Caco-2 (cell line): ENCODE measurements around the gene UTS2R. TPM values are rescaled to one million over a fixed set of nuclear protein-coding genes. Genes with fewer than 3 reads are reported as not detected.

Experiments used
- BruUV-seq: library from RNA; stranded (reverse); fragments of 400-500 nt; replicated peaks from 2 replicates; lab custom pipeline; 2021; lab: Mats Ljungman, UMichigan
- CTCF ChIA-PET: fragments of 300-600 bp; sonication (Branson Sonifier 250); formaldehyde crosslinking; loops from one replicate; lab custom pipeline; 2022; ENCODE audit warnings: antibody characterized with exemption; lab: Charles Lee
- POLR2A ChIA-PET: fragments of 300-600 bp; sonication (Branson Sonifier 250); formaldehyde crosslinking; loops from one replicate; lab custom pipeline; 2022; ENCODE audit warnings: antibody characterized with exemption; lab: Charles Lee
- DNase-seq, 2 experiments: peaks; one replicate each; pipeline versions ENCODE4 v3.0.0 to v3.0.0-alpha.2; 2020 to 2022
- H3K27me3 ChIP-seq: replicated peaks from 2 replicates; pipeline ENCODE4 v1.6.0; 2011; ENCODE audit warnings: low read length; ENCODE audit not compliant: control insufficient read depth, insufficient read depth
- H3K36me3 ChIP-seq: 2 replicates; pipeline ENCODE4 v1.5.1; 2011; ENCODE audit warnings: low read length; ENCODE audit not compliant: control insufficient read depth, insufficient read depth
- H3K4me1 ChIP-seq: fragments of 250-450 bp; sonication (Bioruptor Pico); 2 replicates; pipeline ENCODE4 v1.5.1; 2020; ENCODE audit warnings: mild to moderate bottlenecking
- H3K4me3 ChIP-seq: 2 replicates; pipeline ENCODE4 v1.5.1; 2011; ENCODE audit warnings: low read depth, mild to moderate bottlenecking, control low read depth, low read length
- H3K9me3 ChIP-seq: fragments of 250-450 bp; sonication (Bioruptor Pico); 2 replicates; pipeline ENCODE4 v1.5.1; 2020; ENCODE audit warnings: mild to moderate bottlenecking, moderate library complexity
- H3K27ac Mint-ChIP-seq: one replicate; pipeline ENCODE4 v1.8.0; 2022; ENCODE audit warnings: mixed read lengths; ENCODE audit not compliant: unreplicated experiment
- H3K27me3 Mint-ChIP-seq: one replicate; pipeline ENCODE4 v1.8.0; 2022; ENCODE audit warnings: mixed read lengths; ENCODE audit not compliant: insufficient read depth, unreplicated experiment
- H3K36me3 Mint-ChIP-seq: one replicate; pipeline ENCODE4 v1.8.0; 2022; ENCODE audit warnings: mild to moderate bottlenecking, mixed read lengths; ENCODE audit not compliant: insufficient read depth, unreplicated experiment
- H3K4me1 Mint-ChIP-seq: one replicate; pipeline ENCODE4 v1.8.0; 2022; ENCODE audit warnings: low read depth, mixed read lengths; ENCODE audit not compliant: unreplicated experiment
- H3K4me3 Mint-ChIP-seq: one replicate; pipeline ENCODE4 v1.8.0; 2022; ENCODE audit warnings: mild to moderate bottlenecking, moderate library complexity, mixed read lengths; ENCODE audit not compliant: unreplicated experiment
- H3K9me3 Mint-ChIP-seq: one replicate; pipeline ENCODE4 v1.8.0; 2022; ENCODE audit warnings: mixed read lengths; ENCODE audit not compliant: unreplicated experiment
- CTCF ChIP-seq, 2 experiments: fragments of 200-600 bp in 1 of 2; IDR thresholded peaks; 1 replicate in 1 of 2; 2 replicates in 1 of 2; pipeline versions ENCODE4 v1.5.1 to v1.8.0; 2011 to 2022; ENCODE audit warnings: antibody characterized with exemption in 1 of 2, control low read depth in 1 of 2, inconsistent platforms in 1 of 2, low read depth in 1 of 2, low read length in 1 of 2, mild to moderate bottlenecking in 1 of 2, moderate library complexity in 1 of 2; ENCODE audit not compliant: insufficient read depth in 1 of 2, severe bottlenecking in 1 of 2, unreplicated experiment in 1 of 2
- intact Hi-C: fragments of 100-400 bp; cut with micrococcal nuclease; formaldehyde crosslinking; loops from one replicate; pipeline ENCODE4 v1.10.0; 2022; ENCODE audit not compliant: unreplicated experiment
- total RNA-seq: library from RNA; stranded (reverse); gene quantifications from 2 replicates; pipeline ENCODE4 v1.2.3, GENCODE V29; 2022

Gene UTS2R
- total RNA-seq, 1 experiment from 2014 or later: 0.66 TPM

- no peak overlapping the region for H3K4me3 Mint-ChIP-seq
- H3K4me3 ChIP-seq: no peak overlapping the region
- H3K9me3 Mint-ChIP-seq: no peaks in the 10 kb centered on the region
- no peak for DNase-seq
- CTCF ChIA-PET: no interaction called here
- H3K27ac Mint-ChIP-seq: no peak overlapping the region
- H3K27me3 Mint-ChIP-seq: no peaks in the 10 kb centered on the region
- no TSS peak for BruUV-seq
- no peak for TF ChIP-seq CTCF (IDR thresholded peaks at IDR 0.05; ENCODE audit: insufficient read depth in 1 of 2, low read depth in 1 of 2, low read length in 1 of 2, severe bottlenecking in 1 of 2, unreplicated experiment in 1 of 2)
- H3K4me1 Mint-ChIP-seq: peaks cover 6% of the 10 kb centered on the region
- peaks cover 15% of the 10 kb centered on the region for H3K36me3 Mint-ChIP-seq
- intact Hi-C loops: no loop called here
- no peaks in the 10 kb centered on the region for H3K9me3 ChIP-seq
- H3K36me3 ChIP-seq: no peaks in the 10 kb centered on the region; the same call in 1 of the 2 replicates
- POLR2A ChIA-PET: no interaction called here
- no peaks in the 10 kb centered on the region for H3K4me1 ChIP-seq
- no peaks in the 10 kb centered on the region for H3K27me3 ChIP-seq
Measured at GRCh38 chr17:82406131-82406671, 34.6 kb downstream of the UTS2R start.

- no peak overlapping the region for H3K27ac Mint-ChIP-seq
- H3K9me3 ChIP-seq: no peaks in the 10 kb centered on the region
- DNase-seq: no peak
- H3K36me3 Mint-ChIP-seq: peaks cover 9% of the 10 kb centered on the region
- no peaks in the 10 kb centered on the region for H3K4me1 ChIP-seq
- no peaks in the 10 kb centered on the region; the same call in 1 of the 2 replicates for H3K36me3 ChIP-seq
- no peaks in the 10 kb centered on the region for H3K27me3 Mint-ChIP-seq
- TF ChIP-seq CTCF (IDR thresholded peaks at IDR 0.05; ENCODE audit: insufficient read depth in 1 of 2, low read depth in 1 of 2, low read length in 1 of 2, severe bottlenecking in 1 of 2, unreplicated experiment in 1 of 2): no peak
- H3K9me3 Mint-ChIP-seq: no peaks in the 10 kb centered on the region
- intact Hi-C loops: no loop called here
- BruUV-seq: no TSS peak
- no peaks in the 10 kb centered on the region for H3K27me3 ChIP-seq
- H3K4me3 ChIP-seq: no peak overlapping the region
- ChIA-PET CTCF (no interaction called here), POLR2A (interaction anchor here (0.7 kb wide), 1 partner anchor 708 kb away, joined by 3 read pairs; no protein-coding TSS in a partner anchor)
- H3K4me1 Mint-ChIP-seq: peaks cover 6% of the 10 kb centered on the region
- no peak overlapping the region for H3K4me3 Mint-ChIP-seq
Measured at GRCh38 chr17:82407255-82407654, 35.7 kb downstream of the UTS2R start.

- no peak for DNase-seq
- Mint-ChIP-seq H3K9me3 (no peaks in the 10 kb centered on the region), H3K36me3 (peaks cover 9% of the 10 kb centered on the region), H3K27me3 (no peaks in the 10 kb centered on the region), H3K4me1 (no peaks in the 10 kb centered on the region), H3K4me3 (no peak overlapping the region), H3K27ac (no peak overlapping the region)
- H3K36me3 ChIP-seq: no peaks in the 10 kb centered on the region; the same call in 1 of the 2 replicates
- intact Hi-C loops: no loop called here
- BruUV-seq: no TSS peak
- H3K9me3 ChIP-seq: no peaks in the 10 kb centered on the region
- ChIA-PET POLR2A (no interaction called here), CTCF (no interaction called here)
- no peak overlapping the region for H3K4me3 ChIP-seq
- H3K27me3 ChIP-seq: no peaks in the 10 kb centered on the region
- no peaks in the 10 kb centered on the region for H3K4me1 ChIP-seq
- no peak for TF ChIP-seq CTCF (IDR thresholded peaks at IDR 0.05; ENCODE audit: insufficient read depth in 1 of 2, low read depth in 1 of 2, low read length in 1 of 2, severe bottlenecking in 1 of 2, unreplicated experiment in 1 of 2)
Measured at GRCh38 chr17:82408288-82408937, 36.8 kb downstream of the UTS2R start.
